Mammary epithelial cell (primary cell): ENCODE results near the gene COL17A1.

Experiments
- EZH2 ChIP-seq: IDR thresholded peaks from 2 replicates; pipeline ENCODE4 v1.6.1; 2012; ENCODE audit warnings: low read length, inconsistent platforms, borderline replicate concordance
- TF ChIP-seq, protein P1 (sequence below), 2 donors: IDR thresholded peaks in 1 of 2; conservative IDR thresholded peaks in 1 of 2; 2 replicates each; pipeline ENCODE4 v1.5.1; 2011 to 2012; ENCODE audit warnings: inconsistent platforms in 2 of 2, low read length in 2 of 2, mild to moderate bottlenecking in 2 of 2, control low read depth in 1 of 2, low read depth in 1 of 2; ENCODE audit not compliant: insufficient read depth in 1 of 2; ENCODE audit errors: extremely low read depth in 1 of 2

DNA sequence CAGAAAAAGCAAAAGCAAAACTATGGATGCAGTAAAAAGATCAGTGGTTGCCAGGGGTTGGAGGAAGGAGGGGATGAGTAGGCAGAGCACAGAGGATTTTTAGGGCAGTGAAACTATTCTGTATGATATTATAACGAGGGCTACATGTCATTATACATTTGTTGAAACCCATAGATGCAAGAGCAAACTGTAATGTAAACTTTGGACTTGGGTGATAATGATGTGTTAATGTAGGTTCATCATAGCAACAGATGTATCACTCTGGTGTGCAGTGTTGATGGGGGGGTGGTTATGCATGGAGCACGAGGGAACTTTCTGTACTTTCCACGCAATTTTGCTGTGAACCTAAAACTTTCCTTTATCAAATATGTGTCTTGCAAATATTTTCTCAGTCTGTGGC, 95.6 kb downstream of the COL17A1 start:
- TF ChIP-seq, protein P1, sequence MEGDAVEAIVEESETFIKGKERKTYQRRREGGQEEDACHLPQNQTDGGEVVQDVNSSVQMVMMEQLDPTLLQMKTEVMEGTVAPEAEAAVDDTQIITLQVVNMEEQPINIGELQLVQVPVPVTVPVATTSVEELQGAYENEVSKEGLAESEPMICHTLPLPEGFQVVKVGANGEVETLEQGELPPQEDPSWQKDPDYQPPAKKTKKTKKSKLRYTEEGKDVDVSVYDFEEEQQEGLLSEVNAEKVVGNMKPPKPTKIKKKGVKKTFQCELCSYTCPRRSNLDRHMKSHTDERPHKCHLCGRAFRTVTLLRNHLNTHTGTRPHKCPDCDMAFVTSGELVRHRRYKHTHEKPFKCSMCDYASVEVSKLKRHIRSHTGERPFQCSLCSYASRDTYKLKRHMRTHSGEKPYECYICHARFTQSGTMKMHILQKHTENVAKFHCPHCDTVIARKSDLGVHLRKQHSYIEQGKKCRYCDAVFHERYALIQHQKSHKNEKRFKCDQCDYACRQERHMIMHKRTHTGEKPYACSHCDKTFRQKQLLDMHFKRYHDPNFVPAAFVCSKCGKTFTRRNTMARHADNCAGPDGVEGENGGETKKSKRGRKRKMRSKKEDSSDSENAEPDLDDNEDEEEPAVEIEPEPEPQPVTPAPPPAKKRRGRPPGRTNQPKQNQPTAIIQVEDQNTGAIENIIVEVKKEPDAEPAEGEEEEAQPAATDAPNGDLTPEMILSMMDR (conservative IDR thresholded peaks at IDR 0.05 in 1 of 2, IDR thresholded peaks at IDR 0.05 in 1 of 2; ENCODE audit: extremely low read depth in 1 of 2, insufficient read depth in 1 of 2, low read depth in 1 of 2, low read length in 2 of 2), result no peak
- no peak for TF ChIP-seq EZH2
